Measurements from ENCODE around the gene TAOK1.
"Not testable (repeated sequence)": the region's sequence is repeated elsewhere in the genome, so short reads cannot be mapped to it uniquely, and the experiment has no call there.

TAOK1 gene

DNA sequence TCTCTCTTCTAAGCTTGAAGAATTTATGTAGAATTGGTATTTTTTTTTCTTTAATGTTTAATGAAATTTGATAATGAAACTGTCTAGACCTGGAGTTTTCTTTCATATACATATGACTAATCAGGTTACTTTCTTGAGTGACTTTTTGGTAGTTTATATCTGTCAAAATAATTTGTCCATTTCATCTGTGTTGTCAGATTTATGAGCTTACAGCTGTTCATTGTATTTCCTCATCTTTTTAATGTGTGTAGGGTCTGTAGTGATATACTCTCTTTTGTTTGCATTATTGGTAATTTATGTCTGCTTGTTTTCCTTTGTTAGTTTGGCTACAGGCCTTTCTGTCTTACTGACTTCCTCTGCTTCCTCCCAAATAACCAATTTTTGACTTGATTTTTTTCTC lies 55.7 kb downstream of the TAOK1 start:
- H3K36me3 ChIP-seq (ENCODE audit: control insufficient read depth, insufficient read depth, low read length), result peaks cover 15% of the 10 kb centered on the region
- H3K4me1 ChIP-seq (ENCODE audit: control insufficient read depth, insufficient read depth, low read length, poor library complexity, severe bottlenecking), result no peaks in the 10 kb centered on the region
- no peak overlapping the region for H3K4me3 ChIP-seq (ENCODE audit: extremely low read depth, insufficient read depth, low read length, poor library complexity, severe bottlenecking)
- H3K9me3 ChIP-seq (ENCODE audit: control insufficient read depth, low read length), result no peaks in the 10 kb centered on the region
- no peak overlapping the region for H3K27ac ChIP-seq (ENCODE audit: low read depth, low read length, severe bottlenecking)

DNA sequence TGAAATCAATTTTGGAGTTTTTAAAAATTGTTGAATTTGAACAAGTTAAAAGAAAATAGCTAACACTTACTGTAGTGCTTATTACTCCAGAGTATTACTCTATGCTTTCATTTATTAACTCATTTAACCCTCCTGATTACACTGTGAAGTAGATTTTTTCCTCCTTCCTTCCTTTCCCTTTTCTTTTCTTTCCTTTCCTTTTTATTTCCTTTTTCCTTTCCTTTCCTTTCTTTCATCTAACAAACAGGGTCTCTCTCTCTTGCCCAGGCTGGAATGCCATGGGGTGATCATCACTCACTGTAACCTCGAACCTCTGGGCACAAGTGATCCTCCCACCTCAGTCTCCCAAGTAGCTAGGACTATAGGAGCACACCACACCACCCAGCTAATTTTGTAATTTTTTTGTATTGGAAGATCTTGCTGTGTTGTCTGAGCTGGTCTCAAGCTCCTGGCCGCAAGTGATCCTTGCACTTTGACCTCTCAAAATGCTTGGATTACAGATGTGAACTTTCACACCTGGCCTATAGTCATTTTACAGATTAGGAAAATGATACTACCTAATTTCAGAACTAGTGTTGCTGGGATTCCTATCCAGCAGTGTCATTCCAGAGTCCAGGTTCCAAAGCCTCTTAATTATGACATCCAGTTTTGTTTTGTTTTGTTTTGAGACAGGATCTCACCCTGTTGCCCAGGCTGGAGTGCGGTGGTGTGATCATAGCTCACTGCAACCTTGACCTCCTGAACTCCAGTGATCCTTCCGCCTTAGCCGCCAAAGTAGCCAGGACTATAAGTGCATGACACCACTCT lies 59.9 kb downstream of the TAOK1 start:
- Histone ChIP-seq H3K4me3 (ENCODE audit: extremely low read depth, insufficient read depth, low read length, poor library complexity, severe bottlenecking) (no peak overlapping the region), H3K4me1 (ENCODE audit: control insufficient read depth, insufficient read depth, low read length, poor library complexity, severe bottlenecking) (no peaks in the 10 kb centered on the region), H3K9me3 (ENCODE audit: control insufficient read depth, low read length) (no peaks in the 10 kb centered on the region), H3K36me3 (ENCODE audit: control insufficient read depth, insufficient read depth, low read length) (peaks cover 41% of the 10 kb centered on the region), H3K27ac (ENCODE audit: low read depth, low read length, severe bottlenecking) (no peak overlapping the region)
- 90 to 95% methylated on average over 4 of the region's 5 CpGs for WGBS, 2 experiments (ENCODE audit: insufficient coverage in 2 of 2)

DNA sequence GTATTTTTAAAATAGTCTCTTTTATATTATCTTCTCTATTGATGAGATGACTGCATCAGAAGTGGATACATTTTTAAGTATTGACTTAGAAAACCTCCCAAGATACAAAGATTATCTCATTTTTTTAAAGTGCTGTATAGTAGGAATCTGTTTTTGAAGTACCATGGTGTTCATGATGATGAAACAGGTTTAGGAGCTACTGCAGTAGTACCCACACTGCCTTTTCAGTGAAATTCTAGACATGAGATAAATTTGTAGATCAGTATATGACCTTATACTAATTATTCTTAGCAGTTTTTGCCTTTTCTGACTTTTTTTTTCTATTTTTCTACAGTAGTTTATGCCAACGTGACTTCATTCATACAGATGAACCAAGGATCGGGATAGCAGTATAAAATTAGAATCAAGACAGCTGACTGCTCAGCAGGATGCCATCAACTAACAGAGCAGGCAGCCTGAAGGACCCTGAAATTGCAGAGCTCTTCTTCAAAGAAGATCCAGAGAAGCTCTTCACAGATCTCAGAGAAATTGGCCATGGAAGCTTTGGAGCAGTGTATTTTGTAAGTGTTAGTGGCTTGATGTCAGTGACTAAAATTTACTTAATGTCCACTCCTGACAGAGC lies 61.1 kb downstream of the TAOK1 start:
- no peaks in the 10 kb centered on the region for H3K9me3 ChIP-seq (ENCODE audit: control insufficient read depth, low read length)
- H3K36me3 ChIP-seq (ENCODE audit: control insufficient read depth, insufficient read depth, low read length), result peaks cover 45% of the 10 kb centered on the region

DNA sequence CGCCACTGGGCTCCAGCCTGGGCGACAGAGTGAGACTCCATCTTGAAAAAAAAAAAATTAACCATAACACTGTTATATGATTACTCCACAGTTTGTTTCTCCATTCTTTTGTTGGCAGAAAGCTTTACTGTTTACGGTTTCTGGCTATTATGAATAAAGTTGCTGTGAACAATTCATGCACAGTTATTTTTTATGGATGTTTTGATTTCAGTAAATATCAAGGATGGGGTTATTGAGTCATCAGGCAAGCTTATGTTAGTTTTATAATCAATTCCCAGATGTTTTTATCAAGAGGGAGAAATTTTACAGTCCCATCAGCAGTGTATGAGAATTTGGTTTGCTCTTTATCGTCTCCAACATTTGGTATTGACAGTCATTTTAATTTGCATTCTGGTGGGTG lies 67.9 kb downstream of the TAOK1 start:
- Histone ChIP-seq H3K9me3 (ENCODE audit: control insufficient read depth, low read length) (no peaks in the 10 kb centered on the region), H3K4me1 (ENCODE audit: control insufficient read depth, insufficient read depth, low read length, poor library complexity, severe bottlenecking) (no peaks in the 10 kb centered on the region), H3K36me3 (ENCODE audit: control insufficient read depth, insufficient read depth, low read length) (peaks cover 56% of the 10 kb centered on the region), H3K4me3 (ENCODE audit: extremely low read depth, insufficient read depth, low read length, poor library complexity, severe bottlenecking) (no peak overlapping the region), H3K27ac (ENCODE audit: low read depth, low read length, severe bottlenecking) (no peak overlapping the region)
- WGBS, 2 experiments (ENCODE audit: insufficient coverage in 2 of 2), result 100% methylated on average over 1 of the region's 4 CpGs; no CpG with 5 or more reads in 1 of the 2 experiments

More for the DNA sequence above, 61.1 kb downstream of the TAOK1 start:
- H3K27ac ChIP-seq (ENCODE audit: low read depth, low read length, severe bottlenecking), result no peak overlapping the region
- 95 to 100% methylated on average over 2 of the region's 2 CpGs for WGBS, 2 experiments (ENCODE audit: insufficient coverage in 2 of 2)
- no peak overlapping the region for H3K4me3 ChIP-seq (ENCODE audit: extremely low read depth, insufficient read depth, low read length, poor library complexity, severe bottlenecking)
- H3K4me1 ChIP-seq (ENCODE audit: control insufficient read depth, insufficient read depth, low read length, poor library complexity, severe bottlenecking), result no peaks in the 10 kb centered on the region

DNA sequence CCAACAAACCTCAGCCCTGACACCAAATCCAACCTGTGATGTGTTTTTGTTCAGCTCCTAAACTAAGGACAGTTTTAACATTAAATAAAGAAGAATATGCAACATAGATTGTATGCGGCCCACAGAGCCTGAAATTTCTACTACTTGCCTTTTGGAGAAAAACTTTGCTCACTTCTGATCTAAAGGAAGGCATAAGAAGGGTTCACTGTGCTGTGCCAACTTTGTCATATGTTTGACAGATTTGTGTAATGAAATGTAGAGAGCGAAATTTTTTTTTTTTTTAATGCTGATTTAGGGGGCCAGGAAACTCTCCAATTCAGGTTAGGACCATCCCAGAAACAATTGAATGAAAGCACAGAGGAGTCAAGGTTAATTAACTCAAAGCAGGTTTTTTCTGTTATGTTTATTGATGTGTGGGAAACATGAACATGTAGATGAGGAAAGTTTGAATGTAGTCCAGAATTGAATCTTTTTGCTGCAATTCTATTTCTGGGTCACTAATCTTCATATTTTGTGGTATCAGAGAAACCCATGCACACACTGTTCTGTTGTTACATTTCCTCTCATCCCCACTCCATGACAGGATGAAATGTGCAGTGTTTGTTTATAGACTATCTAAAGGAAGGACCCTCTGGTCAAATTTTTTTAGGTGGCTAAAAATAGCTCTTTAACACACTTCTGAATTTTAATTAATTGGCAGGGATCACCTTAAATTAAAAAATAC lies 71.5 kb downstream of the TAOK1 start:
- H3K9me3 ChIP-seq (ENCODE audit: control insufficient read depth, low read length), result no peaks in the 10 kb centered on the region
- H3K4me1 ChIP-seq (ENCODE audit: control insufficient read depth, insufficient read depth, low read length, poor library complexity, severe bottlenecking), result no peaks in the 10 kb centered on the region
- no peak overlapping the region for H3K4me3 ChIP-seq (ENCODE audit: extremely low read depth, insufficient read depth, low read length, poor library complexity, severe bottlenecking)
- peaks cover 65% of the 10 kb centered on the region for H3K36me3 ChIP-seq (ENCODE audit: control insufficient read depth, insufficient read depth, low read length)
- no peak overlapping the region for H3K27ac ChIP-seq (ENCODE audit: low read depth, low read length, severe bottlenecking)
- 90 to 93% methylated on average over 1 to 2 of the region's 2 CpGs for WGBS, 2 experiments (ENCODE audit: insufficient coverage in 2 of 2)

DNA sequence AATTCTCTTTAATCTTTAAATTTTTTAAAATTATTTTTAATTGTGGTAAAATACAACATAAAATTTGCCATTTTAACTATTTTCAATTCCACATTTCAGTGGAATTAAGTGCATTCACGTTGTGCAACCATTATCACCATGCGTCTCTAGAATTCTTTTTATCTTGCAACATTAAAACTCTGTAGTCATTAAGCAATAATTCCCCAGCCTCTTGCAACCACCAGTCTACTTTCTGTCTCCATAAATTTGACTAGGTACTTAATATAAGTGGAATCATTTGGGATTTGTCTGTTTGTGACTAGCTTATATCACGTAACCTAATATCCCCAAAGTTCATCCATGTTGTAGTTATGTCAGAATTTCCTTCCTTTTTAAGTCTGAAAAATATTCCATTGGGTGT lies 79.1 kb downstream of the TAOK1 start:
- Histone ChIP-seq H3K36me3 (ENCODE audit: control insufficient read depth, insufficient read depth, low read length) (peaks cover 73% of the 10 kb centered on the region), H3K4me3 (ENCODE audit: extremely low read depth, insufficient read depth, low read length, poor library complexity, severe bottlenecking) (no peak overlapping the region), H3K4me1 (ENCODE audit: control insufficient read depth, insufficient read depth, low read length, poor library complexity, severe bottlenecking) (no peaks in the 10 kb centered on the region), H3K9me3 (ENCODE audit: control insufficient read depth, low read length) (no peaks in the 10 kb centered on the region), H3K27ac (ENCODE audit: low read depth, low read length, severe bottlenecking) (no peak overlapping the region)
- WGBS, 2 experiments (ENCODE audit: insufficient coverage in 2 of 2), result 92 to 100% methylated on average over 2 of the region's 3 CpGs

DNA sequence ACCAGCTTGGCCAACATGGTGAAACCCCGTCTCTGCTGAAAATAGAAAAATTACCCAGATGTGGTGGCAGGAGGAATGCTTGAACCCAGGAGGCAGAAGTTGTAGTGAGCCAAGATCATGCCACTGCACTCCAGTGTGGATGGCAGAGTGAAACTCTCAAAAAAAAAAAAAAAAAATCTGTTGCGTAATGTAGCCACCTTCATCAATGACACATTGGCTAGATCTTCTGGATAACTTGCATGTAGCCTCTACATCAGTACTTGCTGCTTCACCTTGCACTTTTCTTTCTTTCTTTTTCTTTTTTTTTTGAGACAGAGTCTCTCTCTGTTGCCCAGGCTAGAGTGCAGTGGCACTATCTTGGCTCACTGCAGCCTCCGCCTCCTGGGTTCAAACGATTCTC lies 83.3 kb downstream of the TAOK1 start:
- H3K27ac ChIP-seq (ENCODE audit: low read depth, low read length, severe bottlenecking); H3K4me1 ChIP-seq (ENCODE audit: control insufficient read depth, insufficient read depth, low read length, poor library complexity, severe bottlenecking); H3K4me3 ChIP-seq (ENCODE audit: extremely low read depth, insufficient read depth, low read length, poor library complexity, severe bottlenecking); H3K9me3 ChIP-seq (ENCODE audit: control insufficient read depth, low read length): not testable (repeated sequence)
- H3K36me3 ChIP-seq (ENCODE audit: control insufficient read depth, insufficient read depth, low read length), result peaks cover 75% of the 10 kb centered on the region
- 95 to 100% methylated on average over 3 of the region's 4 CpGs for WGBS, 2 experiments (ENCODE audit: insufficient coverage in 2 of 2)

DNA sequence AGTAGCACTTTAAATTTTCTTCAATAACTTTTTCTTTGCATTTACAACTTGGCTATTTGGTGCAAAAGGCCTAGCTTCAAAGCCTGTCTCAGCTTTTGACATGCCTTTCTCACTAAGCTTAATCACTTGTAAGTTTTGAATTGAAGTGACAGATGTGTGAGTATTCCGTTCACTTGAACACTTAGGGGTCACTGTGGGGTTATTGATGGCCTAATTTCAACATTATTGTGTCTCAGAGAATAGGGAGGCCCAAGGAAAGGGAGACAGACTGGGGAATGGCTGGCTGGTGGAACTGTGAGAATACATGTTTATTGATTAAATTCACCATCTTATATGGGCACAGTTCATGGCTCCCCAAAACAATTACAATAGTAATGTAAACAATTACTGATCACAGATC lies 84.1 kb downstream of the TAOK1 start:
- H3K9me3 ChIP-seq (ENCODE audit: control insufficient read depth, low read length), result no peaks in the 10 kb centered on the region
- H3K27ac ChIP-seq (ENCODE audit: low read depth, low read length, severe bottlenecking), result no peak overlapping the region
- no peak overlapping the region for H3K4me3 ChIP-seq (ENCODE audit: extremely low read depth, insufficient read depth, low read length, poor library complexity, severe bottlenecking)
- WGBS, 2 experiments (ENCODE audit: insufficient coverage in 2 of 2), result 80 to 83% methylated on average over 1 of the region's 1 CpG
- H3K36me3 ChIP-seq (ENCODE audit: control insufficient read depth, insufficient read depth, low read length), result peaks cover 71% of the 10 kb centered on the region
- no peaks in the 10 kb centered on the region for H3K4me1 ChIP-seq (ENCODE audit: control insufficient read depth, insufficient read depth, low read length, poor library complexity, severe bottlenecking)

DNA sequence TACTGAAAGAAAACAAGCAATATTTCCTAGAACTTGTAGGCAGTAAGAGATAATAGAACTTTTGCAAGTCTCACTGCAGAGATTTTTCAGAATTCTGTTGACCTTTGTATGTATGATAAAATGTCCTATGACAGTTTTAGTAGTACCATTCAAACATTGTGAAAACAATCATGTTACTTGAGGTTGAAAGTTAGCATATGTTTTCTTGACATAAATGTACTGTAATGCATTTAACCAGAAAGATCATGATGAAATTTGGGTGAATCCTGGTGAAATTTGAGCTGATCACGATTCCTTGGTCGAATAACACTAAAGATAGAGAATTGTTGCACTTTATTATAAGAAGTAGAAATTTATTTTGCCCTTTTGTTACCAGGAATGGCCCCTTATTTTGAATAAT lies 85.7 kb downstream of the TAOK1 start:
- H3K9me3 ChIP-seq (ENCODE audit: control insufficient read depth, low read length), result no peaks in the 10 kb centered on the region
- WGBS, 2 experiments (ENCODE audit: insufficient coverage in 2 of 2), result no CpG with 5 or more reads among the region's 2 CpGs
- H3K4me1 ChIP-seq (ENCODE audit: control insufficient read depth, insufficient read depth, low read length, poor library complexity, severe bottlenecking), result no peaks in the 10 kb centered on the region
- H3K27ac ChIP-seq (ENCODE audit: low read depth, low read length, severe bottlenecking), result no peak overlapping the region
- no peak overlapping the region for H3K4me3 ChIP-seq (ENCODE audit: extremely low read depth, insufficient read depth, low read length, poor library complexity, severe bottlenecking)
- H3K36me3 ChIP-seq (ENCODE audit: control insufficient read depth, insufficient read depth, low read length), result peaks cover 66% of the 10 kb centered on the region

DNA sequence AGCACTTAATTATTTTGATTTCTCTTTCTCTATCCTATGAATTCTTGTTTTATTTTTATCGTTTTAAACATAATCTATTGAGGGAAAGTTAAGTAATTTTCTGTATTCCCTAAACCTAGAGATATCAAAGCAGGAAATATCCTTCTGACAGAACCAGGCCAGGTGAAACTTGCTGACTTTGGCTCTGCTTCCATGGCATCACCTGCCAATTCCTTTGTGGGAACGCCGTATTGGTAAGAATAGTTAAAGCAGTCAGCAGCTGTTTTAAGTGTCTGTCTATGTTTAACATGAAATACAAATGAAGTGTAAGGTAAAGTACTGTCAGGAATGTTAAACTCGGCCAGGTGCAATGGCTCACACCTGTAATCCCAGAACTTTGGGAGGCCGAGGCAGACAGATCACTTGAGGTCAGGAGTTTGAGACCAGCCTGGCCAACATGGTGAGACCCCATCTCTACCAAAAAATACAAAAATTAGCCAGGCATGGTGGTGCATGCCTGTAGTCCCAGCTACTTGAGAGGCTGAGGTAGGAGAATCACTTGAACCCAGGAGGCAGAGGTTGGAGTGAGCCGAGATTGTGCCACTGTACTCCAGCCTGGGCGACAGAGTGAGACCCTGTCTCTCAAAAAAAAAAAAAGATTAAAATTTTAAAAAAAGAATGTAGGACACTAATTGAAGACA lies 90.2 kb downstream of the TAOK1 start:
- H3K36me3 ChIP-seq (ENCODE audit: control insufficient read depth, insufficient read depth, low read length), result peaks cover 58% of the 10 kb centered on the region
- 96 to 100% methylated on average over 4 to 5 of the region's 7 CpGs for WGBS, 2 experiments (ENCODE audit: insufficient coverage in 2 of 2)
- not testable (repeated sequence) for H3K9me3 ChIP-seq (ENCODE audit: control insufficient read depth, low read length); H3K27ac ChIP-seq (ENCODE audit: low read depth, low read length, severe bottlenecking); H3K4me3 ChIP-seq (ENCODE audit: extremely low read depth, insufficient read depth, low read length, poor library complexity, severe bottlenecking); H3K4me1 ChIP-seq (ENCODE audit: control insufficient read depth, insufficient read depth, low read length, poor library complexity, severe bottlenecking)

Measured in mesodermal cell (in vitro differentiated cells).